HG03103 (cell line): ENCODE results near the gene CDK16.
A peak's percentile ranks its signal among the peaks of the same experiment; 100 is the strongest.

Source experiments
- ATAC-seq: cut with Tn5 transposase; IDR thresholded peaks from one replicate; pipeline ENCODE4 v1.9.1; 2021; ENCODE audit warnings: low read depth; ENCODE audit not compliant: unreplicated experiment

Gene CDK16

GRCh38 chrX:47218280-47218919 lies at the start of gene CDK16:
Gene CDK16, plus strand, starts transcription at chrX:47218681. Its CDS starts 4,877 bp downstream, at chrX:47223558.
- peak; percentile 2 for ATAC-seq

GRCh38 chrX:47169273-47169672 lies 49.2 kb upstream of the CDK16 start:
- ATAC-seq: no peak

GRCh38 chrX:47169726-47170515 lies 48.6 kb upstream of the CDK16 start:
- no peak for ATAC-seq

GRCh38 chrX:47170861-47171692 lies 47.4 kb upstream of the CDK16 start:
- no peak for ATAC-seq

- ATAC-seq: no peak
These were observed 46.5 kb upstream of the CDK16 start for GRCh38 chrX:47171996-47172395.

GRCh38 chrX:47172549-47172948 lies 45.9 kb upstream of the CDK16 start:
- no peak for ATAC-seq

GRCh38 chrX:47172971-47173792 lies 45.3 kb upstream of the CDK16 start:
- ATAC-seq: no peak

- no peak for ATAC-seq
These were observed 44.1 kb upstream of the CDK16 start for GRCh38 chrX:47174376-47174775.

- no peak for ATAC-seq
These were observed 43.5 kb upstream of the CDK16 start for GRCh38 chrX:47174846-47175587.

GRCh38 chrX:47175588-47175980 lies 42.9 kb upstream of the CDK16 start:
- no peak for ATAC-seq

GRCh38 chrX:47176101-47176740 lies 42.3 kb upstream of the CDK16 start:
- no peak for ATAC-seq

GRCh38 chrX:47177079-47177478 lies 41.4 kb upstream of the CDK16 start:
- ATAC-seq: no peak

GRCh38 chrX:47178337-47178736 lies 40.1 kb upstream of the CDK16 start:
- ATAC-seq: no peak

- ATAC-seq: no peak
These were observed 39.1 kb upstream of the CDK16 start for GRCh38 chrX:47179221-47179927.

- ATAC-seq: no peak
These were observed 38.6 kb upstream of the CDK16 start for GRCh38 chrX:47179928-47180255.

- ATAC-seq: no peak
These were observed 38.1 kb upstream of the CDK16 start for GRCh38 chrX:47180346-47180745.

GRCh38 chrX:47181301-47181700 lies 37.2 kb upstream of the CDK16 start:
- ATAC-seq: no peak

GRCh38 chrX:47182106-47182700 lies 36.3 kb upstream of the CDK16 start:
- ATAC-seq: no peak
